ENCODE data around the gene USP36.
A peak's percentile ranks its signal among the peaks of the same experiment; 100 is the strongest.
"Not testable (repeated sequence)": the region's sequence is repeated elsewhere in the genome, so short reads cannot be mapped to it uniquely, and the experiment has no call there.

Gene USP36

DNA sequence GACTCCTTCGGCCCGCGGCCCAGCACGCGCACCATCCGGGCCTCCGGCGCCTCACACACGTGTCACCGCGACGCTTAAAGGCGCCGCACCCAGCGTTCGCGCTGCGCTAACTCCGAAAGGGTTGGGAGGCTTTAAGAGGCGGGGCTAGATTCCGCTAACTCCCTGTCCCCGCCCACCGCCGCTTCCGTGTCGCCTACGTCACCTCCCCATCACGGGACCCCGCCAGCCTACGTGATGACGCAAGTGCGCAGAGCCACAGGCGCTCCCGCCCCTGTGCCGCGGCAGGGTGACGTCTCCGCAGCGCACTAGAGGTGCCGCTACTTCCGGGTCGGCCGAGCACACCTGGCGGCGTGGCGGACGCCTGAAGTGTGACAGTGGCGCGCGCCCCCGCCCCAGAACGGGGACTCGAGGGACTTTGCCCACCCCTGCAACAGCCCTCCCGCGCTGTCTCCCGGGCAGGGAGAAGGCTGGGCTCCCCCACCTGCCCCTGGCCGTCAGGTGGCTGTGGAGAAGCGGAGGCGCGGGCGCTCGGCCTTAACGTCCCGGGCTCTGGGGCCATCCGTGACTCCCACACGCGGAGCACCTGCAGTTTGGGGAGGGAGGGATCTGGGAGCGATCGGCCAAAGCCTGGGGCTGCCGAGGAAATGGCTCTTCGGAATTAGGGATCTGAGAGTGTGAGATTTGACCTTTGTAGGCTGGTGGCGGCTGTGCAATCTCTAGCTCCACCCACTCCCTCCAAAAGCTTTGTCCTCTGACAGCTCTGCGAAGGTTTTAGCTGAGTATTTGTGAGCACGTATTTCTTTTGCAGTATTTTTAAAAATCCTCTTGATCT is at the start of gene USP36:
Gene USP36 (minus strand): TSS at position 35 of the 832 bp plus-strand sequence. CDS start 4,451 bp downstream, outside the sequence.
- peak; percentile 100 for DNase-seq

DNA sequence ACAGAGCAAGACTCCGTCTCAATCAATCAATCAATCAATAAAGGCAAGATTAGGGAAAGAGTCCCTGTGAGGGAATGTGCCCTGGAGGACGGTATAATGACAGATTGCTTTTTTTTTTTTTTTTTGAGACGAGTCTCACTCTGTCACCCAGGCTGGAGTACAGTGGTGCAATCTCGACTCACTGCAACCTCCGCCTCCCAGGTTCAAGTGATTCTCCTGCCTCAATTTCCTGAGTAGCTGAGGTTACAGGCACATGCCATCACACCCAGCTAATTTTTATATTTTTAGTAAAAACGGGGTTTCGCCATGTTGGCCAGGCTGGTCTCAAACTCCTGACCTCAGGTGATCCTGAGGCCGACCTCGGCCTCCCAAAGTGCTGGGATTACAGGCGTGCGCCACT is 49.5 kb upstream of the USP36 start:
- DNase-seq, result not testable (repeated sequence)

DNA sequence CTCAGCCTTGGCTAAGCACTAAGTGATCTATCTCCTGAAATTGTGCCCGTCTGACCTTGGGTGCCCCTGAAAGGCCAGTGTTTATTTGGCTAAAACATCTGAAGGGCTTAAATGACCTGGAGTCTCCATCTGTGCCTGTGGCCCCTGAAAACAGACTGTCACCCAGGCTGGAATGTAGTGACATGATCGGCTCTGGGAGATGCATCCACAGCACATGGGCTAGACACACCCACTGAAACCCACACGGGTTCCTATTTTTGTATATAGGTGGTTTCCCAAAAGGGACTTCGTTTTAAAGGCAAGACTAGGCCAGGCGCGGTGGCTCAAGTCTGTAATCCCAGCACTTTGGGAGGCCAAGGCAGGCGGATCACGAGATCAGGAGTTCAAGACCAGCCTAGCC is 48.9 kb upstream of the USP36 start:
- DNase-seq, result no peak

DNA sequence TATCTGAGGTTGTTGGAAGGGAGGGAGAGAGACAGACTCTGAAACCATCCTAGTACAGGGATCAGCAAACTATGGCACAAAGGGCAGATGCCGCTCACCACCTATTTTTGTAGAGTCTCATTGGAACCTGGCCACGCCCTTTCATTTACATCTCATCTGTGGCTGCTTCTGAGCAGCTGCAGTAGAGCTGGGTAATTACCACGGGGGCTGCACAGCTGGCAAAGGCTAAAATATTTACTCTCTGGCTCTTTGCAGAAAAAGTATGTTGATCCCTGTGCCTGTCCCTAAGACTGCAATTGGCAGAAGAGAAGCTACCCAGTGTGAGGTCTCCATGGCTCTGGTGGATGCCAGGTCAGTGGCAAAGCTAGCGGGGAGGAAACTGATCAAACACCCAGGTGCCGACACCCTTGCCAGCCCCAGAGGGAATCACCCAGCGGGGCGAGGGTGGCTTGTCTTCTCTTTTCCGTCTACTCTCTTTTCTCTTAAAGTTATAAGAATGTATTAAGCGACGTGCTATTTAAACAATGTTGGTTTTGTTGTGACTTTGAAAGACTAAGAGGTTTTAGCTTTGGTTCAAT is 48.4 kb upstream of the USP36 start:
- no peak for DNase-seq

DNA sequence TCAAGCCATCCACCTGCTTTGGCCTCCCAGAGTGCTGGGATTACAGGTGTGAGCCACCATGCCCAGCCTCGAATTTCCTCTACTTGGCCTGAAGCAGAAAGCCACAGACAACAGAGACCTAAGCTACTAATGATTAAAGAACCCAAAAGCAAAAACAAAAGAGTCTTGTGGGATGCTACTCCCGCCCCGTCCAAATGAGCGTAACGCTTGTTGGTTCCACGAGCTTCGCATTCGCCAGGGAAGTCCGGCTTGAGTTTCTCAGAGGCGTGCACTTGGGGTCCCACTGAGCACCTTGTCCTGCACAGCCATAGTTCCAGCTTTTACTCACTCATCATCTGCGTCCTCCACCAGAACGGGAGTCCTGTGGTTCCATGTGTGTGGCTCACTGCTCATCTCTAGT is 46.3 kb upstream of the USP36 start:
- no peak for DNase-seq

DNA sequence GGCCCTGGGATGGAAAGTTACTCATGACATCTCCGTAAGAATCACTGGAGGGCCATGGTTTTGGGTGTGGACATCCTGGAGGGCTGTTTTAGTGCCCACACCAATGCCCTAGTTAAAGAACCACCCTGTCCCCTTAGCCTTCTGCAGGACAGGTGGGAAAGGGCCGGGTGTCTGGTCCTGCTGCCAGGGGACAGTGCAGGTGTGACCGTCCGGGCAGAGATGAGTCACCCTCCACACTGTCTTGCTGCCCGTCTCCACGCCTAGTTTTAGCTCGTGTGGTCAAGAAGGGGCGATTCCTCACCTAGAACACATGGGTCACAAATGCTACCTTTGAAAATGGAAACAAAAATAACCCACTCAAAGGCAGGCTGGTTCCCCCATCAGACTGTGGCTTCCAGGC is 45.3 kb upstream of the USP36 start:
- no peak for DNase-seq

DNA sequence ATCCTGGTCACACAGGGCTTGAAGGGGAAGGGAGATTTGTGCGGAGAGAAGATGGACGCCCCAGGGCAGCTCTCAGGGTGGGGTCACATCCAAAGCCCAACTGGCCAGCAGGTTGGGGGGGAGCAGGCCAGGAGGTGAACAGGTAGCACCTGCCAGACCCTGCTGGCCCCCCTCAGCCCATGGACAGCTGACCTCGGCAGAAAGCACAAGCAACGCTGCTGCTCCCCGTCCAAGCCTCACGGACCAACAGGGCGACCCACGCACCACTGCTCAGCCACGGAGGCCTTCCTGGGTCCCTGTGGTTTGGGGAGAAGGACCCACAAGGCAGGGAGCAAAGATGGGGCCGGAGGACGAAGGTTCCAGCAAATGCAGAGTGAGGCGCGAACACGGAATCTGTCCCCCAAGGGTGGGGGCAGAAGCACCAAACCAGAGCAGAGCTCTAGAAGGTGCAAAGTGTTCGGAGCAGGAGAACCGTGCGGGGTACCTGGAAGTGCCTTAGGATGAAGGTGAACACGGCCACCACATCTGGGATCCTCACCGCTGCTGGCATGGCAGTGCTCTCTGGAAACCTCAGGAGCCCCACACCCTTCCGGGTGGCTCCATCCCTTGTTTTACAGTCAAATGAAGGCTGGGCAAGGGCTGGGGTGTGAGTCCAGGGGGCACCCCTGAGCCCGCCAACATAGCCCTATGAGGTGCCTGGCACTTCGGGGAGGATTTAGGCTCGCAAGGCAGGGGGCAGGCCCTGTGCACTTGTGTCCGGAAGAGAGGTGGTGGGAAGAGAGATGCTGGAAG is 44.5 kb upstream of the USP36 start:
- no peak for DNase-seq

DNA sequence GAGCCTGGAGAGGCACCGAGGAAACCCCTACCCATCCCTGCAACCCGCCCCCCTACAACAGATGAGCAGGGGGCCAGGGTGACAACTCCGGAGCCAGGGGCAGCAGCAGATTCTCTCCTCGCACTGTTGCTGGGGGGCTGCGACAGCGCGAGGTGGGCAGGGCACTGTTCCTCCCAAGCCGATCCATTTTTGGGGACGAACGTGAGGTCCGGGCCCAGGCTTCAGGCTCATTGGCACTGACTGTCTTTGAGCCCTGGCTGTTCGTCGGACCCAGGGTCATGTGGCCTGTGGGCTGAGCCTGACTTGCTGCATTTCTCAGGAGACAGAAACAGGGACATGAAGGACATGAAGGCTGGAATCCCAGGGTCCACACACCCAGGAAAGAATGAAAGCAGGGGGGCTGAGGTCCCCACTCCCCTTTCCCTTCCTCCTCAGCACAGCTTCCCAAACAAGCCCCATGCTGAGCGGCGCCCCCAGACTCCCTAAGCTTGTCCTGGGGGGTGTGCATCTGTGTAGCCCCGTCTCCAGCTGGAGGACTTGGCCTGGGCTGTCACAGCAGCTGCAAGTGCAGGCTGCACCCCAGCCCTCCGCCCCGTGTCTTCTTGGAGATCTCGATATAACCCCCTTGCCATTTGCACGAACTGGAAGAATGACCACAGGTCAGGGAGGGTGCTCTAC is 43.7 kb upstream of the USP36 start:
- DNase-seq, result no peak

DNA sequence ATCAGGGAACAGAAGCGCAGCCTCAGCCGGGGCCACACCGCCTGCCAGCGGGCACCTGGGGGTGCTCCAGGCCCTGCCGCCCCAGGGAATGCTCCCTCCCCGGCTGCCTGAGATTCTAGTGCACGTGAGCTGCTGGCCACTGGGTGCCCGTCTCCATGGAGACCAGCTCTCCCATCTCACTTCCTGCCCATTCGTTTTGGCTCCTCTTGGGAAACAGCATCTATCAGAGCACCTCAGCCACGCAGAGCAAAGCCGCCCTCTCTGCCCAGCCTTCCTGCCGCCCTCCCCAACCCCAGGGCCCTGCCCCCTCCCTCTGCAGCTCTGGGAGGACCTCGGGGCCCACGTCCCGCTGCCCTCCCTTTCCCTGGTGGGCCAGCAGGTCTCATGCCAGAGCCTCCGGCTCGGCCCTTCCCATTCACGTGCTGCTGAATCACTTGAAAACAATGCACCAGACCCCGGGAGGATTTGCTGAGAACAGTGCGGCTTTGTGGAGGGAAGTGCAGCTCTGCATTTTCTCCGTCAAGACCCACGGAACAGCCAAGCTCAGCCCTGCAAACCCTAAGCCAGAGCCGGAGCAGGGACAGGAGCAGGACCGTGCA is 43.0 kb upstream of the USP36 start:
- DNase-seq, result no peak

DNA sequence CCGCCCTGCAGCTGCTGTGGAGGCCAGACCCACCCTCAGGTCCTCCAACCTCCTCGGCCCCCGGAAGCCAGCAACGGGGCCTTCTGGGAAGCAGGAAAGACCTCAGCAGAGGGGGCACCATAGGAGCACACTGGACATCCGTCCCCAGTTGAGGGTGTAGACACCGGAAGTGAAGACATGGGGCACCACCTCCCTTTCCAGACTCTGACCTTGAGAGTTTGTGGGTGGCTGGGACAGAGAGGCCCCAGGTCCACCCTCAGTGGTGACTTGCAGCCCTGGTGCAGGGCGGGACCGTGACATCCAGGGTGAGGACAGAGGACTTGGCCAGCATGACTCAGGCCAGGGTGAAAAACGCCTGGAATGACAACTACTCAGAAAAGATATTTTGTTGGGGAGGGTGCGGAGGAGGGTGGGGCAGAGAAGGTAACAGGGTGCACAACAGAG is 42.5 kb upstream of the USP36 start:
- no peak for DNase-seq

DNA sequence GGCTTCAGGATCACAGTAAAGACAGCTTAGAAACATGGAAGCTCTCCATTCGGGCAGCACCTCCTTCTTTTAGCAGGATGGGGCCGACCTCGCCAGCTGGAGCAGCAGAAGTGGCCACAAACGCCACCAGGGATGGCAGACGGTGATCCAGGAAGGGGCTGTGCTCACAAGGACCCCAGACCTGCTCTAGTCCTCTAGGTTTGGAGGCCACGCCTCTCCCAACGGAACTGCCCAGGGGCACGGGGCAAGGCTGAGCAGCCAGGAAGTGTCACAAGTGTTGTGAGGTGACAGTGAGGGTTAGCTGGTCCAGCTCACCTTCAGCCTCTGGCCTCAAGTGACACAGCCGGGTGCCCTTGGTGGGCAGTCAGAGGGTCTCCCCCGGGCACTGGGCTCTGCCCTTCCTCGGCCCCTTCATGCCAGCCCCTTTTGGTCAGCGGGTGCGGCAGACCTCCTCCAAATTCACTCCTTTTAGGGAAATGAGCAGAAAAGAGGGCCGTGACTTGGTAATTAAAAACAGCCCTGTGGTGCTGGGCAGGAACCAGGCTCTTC is 42.0 kb upstream of the USP36 start:
- no peak for DNase-seq

DNA sequence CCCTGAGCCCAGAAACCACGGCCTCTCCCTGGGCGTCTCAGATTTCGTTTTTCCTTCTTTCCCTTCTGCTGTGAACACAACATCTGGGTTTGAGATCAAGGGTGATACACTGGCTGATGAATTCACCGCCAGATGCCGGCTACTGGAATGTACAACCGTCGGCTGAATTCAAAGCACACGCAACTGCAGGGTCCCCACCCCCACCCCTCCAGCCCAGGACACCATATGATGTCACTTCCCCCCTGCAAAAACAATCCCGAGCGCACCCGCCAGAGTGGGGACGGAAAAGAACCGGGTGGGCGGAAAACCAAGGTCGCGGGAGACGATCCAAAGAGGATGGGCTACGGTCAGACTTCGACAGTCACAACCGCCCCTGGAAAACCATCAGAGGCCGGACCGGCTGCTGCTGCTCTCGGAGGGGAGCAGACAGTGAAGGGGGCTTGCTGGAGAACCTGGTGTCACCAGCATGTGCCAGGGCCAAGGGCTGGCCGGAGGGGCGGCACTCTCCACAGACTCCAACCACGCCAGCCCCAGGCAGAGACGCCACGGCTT is 39.1 kb upstream of the USP36 start:
- DNase-seq, result peak; percentile 26

DNA sequence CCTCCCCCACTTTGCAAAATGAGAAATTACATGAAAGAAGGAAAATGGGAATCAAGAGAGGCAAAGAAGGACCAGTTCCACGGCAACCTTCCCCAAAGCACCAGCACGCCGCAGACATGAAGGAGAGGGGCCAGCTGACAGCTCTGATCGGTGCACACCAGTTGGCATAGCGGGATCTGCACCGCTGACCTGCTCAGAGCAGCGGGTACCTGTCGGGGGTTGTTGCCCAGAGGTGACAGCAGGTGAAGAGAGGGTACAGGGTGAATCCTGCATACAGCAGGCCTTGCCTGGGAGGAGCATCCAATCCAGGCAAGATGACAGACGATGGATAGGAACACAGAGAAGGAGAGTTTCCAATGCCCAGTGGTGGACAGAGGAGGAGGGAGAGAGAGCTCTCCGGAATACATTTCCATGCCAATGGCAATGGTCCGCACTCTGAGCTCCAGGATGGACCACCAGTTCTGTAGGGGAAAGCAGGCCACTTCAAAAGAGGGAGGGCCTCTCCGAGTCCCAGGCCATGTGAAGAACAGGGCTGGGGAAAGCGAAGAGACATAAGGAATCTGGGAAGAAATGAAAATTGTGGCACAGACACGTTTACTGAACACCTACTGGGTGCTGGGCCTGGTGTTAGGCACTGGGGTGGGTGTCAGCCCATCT is 38.4 kb upstream of the USP36 start:
- DNase-seq, result no peak

DNA sequence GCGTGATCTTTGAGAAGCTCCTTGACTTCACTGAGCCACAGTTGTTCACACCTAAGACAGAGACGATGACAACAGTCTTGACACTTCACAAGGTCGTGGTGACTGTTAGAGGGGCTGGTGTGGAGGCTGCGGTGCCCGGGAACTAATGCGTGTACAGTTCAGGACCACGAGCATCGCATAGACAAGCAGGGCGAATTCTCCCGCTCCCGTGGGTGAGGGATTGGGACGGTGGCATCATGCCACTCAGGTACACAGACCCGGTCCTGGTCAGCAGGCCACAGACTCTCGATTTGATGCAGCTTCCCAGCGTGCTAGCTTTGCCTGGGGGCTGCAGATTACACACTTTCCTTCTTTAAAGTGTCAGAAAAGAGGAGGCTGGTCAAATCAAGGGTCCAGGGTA is 37.6 kb upstream of the USP36 start:
- DNase-seq, result no peak

DNA sequence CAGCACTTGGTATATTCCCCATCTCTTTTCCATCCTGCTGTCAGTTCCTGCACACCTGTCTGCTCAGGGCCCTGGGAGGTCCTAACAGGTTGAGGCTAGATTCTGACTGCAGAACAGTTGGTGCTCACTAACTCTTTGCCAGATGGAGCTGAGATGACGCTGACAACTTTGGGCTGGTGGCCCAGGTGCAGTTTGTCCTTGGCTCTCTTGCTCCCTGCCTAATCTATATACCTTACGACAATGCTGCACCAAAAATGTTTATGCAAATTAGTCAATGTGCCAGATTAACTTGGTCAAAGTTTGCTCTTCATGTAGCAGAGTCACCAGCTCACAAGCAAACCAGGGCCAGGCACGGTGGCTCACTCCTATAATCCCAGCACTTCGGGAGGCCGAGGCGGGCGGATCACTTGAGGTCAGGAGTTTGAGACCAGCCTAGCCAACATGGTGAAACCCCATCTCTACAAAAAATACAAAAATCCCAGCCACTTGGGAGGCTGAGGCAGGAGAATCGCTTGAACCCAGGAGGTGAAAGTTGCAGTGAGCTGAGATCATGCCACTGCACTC is 36.4 kb upstream of the USP36 start:
- not testable (repeated sequence) for DNase-seq

DNA sequence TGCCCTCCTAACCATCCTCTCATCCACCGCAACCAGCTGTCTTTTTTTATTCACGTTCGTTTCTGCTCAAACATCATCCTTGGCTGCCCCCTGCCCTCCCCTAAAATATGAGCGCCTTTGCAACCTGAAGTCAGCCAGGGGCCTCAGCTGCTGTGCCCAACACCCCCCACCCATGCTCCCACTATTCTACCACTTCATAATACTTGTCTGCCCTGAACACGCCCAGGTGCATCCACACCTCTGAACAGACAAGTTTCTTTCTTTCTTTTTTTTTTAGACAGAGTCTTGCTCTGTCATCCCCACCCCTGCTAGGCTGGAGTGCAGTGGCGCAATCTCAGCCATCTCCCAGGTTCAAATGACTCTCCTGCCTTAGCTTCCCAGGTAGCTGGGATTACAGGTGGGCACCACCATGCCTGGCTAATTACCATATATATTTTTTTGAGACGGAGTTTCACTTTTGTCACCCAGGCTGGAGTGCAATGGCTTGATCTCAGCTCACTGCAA is 35.5 kb upstream of the USP36 start:
- no peak for DNase-seq

DNA sequence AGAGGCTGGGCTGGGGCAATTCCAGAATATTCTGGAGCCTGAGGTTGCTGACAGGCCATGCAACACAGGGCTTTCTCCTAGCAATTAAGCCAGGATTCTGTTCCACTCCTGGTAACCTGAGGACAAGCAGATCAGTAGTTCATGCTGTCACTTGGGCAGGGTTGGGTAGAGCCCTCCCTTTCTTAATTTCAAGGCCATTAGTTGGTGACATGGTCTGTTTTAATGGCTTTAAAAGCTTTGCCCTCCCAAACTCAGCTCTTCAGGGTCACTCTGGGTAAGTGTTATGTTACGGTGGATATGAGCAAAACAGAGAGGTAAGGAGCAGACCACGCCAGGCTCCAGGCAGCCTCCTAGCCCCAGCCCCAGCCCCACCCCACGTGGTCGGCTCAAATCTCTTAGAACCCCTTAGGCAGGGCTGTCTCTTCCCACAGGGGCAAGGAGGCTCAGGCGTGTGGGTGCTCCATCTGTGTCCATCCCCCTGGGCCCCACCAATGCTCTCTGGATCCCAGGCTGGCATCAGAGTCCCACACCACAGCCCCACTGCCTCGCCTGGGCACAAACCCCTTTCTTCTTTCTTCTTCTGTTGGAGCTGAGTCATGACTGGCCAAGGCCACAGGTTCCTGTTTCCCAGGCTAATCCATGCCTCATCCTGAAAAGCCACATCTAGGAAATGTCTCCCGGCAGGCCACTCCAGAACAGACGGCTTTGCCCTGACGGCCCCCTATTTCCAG is 34.9 kb upstream of the USP36 start:
- DNase-seq, result no peak

DNA sequence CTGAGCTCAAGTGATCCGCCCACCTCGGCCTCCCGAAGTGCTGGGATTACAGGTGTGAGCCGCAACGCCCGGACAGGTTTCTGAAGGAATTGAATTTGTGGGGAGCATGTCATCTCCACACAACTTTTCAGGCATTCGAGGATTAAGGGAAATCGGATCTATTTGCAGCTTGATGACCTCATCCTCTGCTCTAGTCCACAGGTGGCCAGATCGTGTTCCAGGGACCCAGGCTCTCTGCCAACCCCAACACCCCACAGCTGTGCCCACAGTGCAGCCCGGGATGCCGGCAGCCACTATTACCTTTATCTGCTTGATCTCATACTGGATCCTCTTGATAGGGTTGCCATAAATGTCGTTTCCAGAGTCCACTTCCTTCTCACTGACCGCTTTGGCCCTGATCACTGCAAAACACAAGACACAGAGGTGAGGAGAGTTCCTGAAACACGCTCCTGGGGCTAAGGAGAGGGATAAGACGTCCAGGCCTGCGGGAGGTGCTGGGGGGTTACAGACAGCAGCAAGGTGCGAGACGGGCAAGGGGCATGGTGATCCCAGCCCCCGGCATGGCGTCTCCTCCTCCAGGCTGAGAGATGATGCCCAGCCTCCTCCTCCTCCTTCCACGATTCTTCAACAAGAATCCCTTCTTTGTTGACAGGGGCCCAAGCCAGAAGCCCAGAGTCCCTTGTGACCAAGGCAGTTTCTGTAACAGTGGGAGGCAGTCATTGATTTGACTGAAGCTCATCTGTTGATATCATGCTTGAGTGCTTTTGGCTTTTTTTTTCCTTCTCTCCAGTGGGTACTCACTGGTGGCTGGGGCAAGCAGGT is 33.1 kb upstream of the USP36 start:
- DNase-seq, result no peak

DNA sequence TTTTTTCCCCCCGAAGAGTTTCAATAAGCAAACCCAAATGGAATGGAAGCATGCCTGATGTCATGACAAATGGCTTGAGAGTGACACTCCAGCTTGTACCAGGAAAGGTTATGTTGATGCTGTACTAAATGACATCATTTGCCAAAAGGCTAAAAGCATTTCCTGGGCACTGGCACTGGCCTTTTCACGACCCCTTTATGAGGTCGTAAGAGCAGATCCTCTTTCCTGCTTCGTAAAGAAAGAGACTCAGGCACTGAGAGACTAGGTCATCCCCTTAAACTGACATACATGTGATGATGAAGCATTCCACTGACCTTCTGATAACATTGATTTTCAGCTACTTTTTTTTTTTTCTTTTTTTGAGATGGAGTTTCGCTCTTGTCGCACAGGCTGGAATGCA is 31.9 kb upstream of the USP36 start:
- no peak for DNase-seq
